Activated naive CD8-positive, alpha-beta T cell treated with anti-CD3 and anti-CD28 coated beads, Interleukin-2, amount 50 U/mL, for 16 hours (primary cell): Measurements from ENCODE around the gene JAKMIP1.

Experiments used
- DNase-seq: peaks from one replicate; pipeline ENCODE4 v3.0.0-alpha.2; 2020; ENCODE audit warnings: low read depth, low spot score

Gene JAKMIP1

GRCh38 chr4:6065166-6065565 is 135.2 kb downstream of the JAKMIP1 start:
- DNase-seq: no peak

- no peak for DNase-seq
Observed at GRCh38 chr4:6064383-6064782, 136.0 kb downstream of the JAKMIP1 start.

GRCh38 chr4:6063684-6064083 is 136.7 kb downstream of the JAKMIP1 start:
- DNase-seq: no peak

GRCh38 chr4:6062133-6062532 is 138.2 kb downstream of the JAKMIP1 start:
- DNase-seq: no peak

- no peak for DNase-seq
Observed at GRCh38 chr4:6059375-6059805, 141.0 kb downstream of the JAKMIP1 start.

- DNase-seq: no peak
Observed at GRCh38 chr4:6058531-6059374, 141.6 kb downstream of the JAKMIP1 start.

- no peak for DNase-seq
Observed at GRCh38 chr4:6056976-6057766, 143.2 kb downstream of the JAKMIP1 start.

GRCh38 chr4:6055436-6055835 is 144.9 kb downstream of the JAKMIP1 start:
- no peak for DNase-seq

- DNase-seq: no peak
Observed at GRCh38 chr4:6055030-6055429, 145.3 kb downstream of the JAKMIP1 start.

GRCh38 chr4:6054162-6054922 is 146.0 kb downstream of the JAKMIP1 start:
- no peak for DNase-seq

GRCh38 chr4:6052679-6053078 is 147.7 kb downstream of the JAKMIP1 start:
- DNase-seq: no peak

GRCh38 chr4:6050551-6050950 is 149.8 kb downstream of the JAKMIP1 start:
- no peak for DNase-seq

- no peak for DNase-seq
Observed at GRCh38 chr4:6049985-6050384, 150.4 kb downstream of the JAKMIP1 start.

GRCh38 chr4:6049278-6049677 is 151.1 kb downstream of the JAKMIP1 start:
- DNase-seq: no peak

- no peak for DNase-seq
Observed at GRCh38 chr4:6048537-6048936, 151.8 kb downstream of the JAKMIP1 start.

- no peak for DNase-seq
Observed at GRCh38 chr4:6047130-6047673, 153.1 kb downstream of the JAKMIP1 start.

- no peak for DNase-seq
Observed at GRCh38 chr4:6046526-6047129, 153.7 kb downstream of the JAKMIP1 start.

- no peak for DNase-seq
Observed at GRCh38 chr4:6044805-6045204, 155.5 kb downstream of the JAKMIP1 start.

GRCh38 chr4:6044276-6044675 is 156.1 kb downstream of the JAKMIP1 start:
- DNase-seq: no peak

- DNase-seq: no peak
Observed at GRCh38 chr4:6043843-6044242, 156.5 kb downstream of the JAKMIP1 start.

GRCh38 chr4:6043188-6043587 is 157.2 kb downstream of the JAKMIP1 start:
- no peak for DNase-seq
